SK-N-DZ (cell line): ENCODE results near the gene ETFB.

Experiments
- DNase-seq: peaks from one replicate; pipeline ENCODE4 v3.0.0-alpha.2; 2015; ENCODE audit warnings: low spot score

Gene ETFB

GRCh38 chr19:51295382-51296126 lies 70.6 kb downstream of the ETFB start:
- no peak for DNase-seq
